Smooth muscle cell (in vitro differentiated cells): ENCODE data around the gene PNRC1. TPM values are rescaled to one million over a fixed set of nuclear protein-coding genes. Genes with fewer than 3 reads are reported as not detected.

Experiments
- DNase-seq: peaks from one replicate; lab custom pipeline; 2025; ENCODE audit not compliant: unreplicated experiment; lab: John Stamatoyannopoulos, UW
- H2AFZ ChIP-seq: fragments of 200-600 bp; sonication (generic); 2 replicates; pipeline ENCODE4 v1.6.0; 2016; ENCODE audit warnings: antibody characterized with exemption, low read depth, mild to moderate bottlenecking
- H3F3A ChIP-seq: fragments of 200-600 bp; sonication (generic); 2 replicates; pipeline ENCODE4 v1.6.0; 2017; ENCODE audit warnings: antibody characterized with exemption, low read depth
- H3K27ac ChIP-seq: fragments of 200-600 bp; sonication (generic); 2 replicates; pipeline ENCODE4 v1.5.1; 2016; ENCODE audit warnings: low read depth, mild to moderate bottlenecking
- H3K27me3 ChIP-seq: fragments of 200-600 bp; sonication (generic); 2 replicates; pipeline ENCODE4 v1.6.1; 2016; ENCODE audit warnings: low read depth, mild to moderate bottlenecking
- H3K36me3 ChIP-seq: fragments of 200-600 bp; sonication (generic); 2 replicates; pipeline ENCODE4 v1.5.1; 2016; ENCODE audit warnings: low read depth
- H3K4me1 ChIP-seq: fragments of 200-600 bp; sonication (generic); 2 replicates; pipeline ENCODE4 v1.5.1; 2016; ENCODE audit warnings: low read depth
- H3K4me2 ChIP-seq: fragments of 200-600 bp; sonication (generic); 2 replicates; pipeline ENCODE4 v1.6.0; 2016; ENCODE audit warnings: mild to moderate bottlenecking
- H3K4me3 ChIP-seq: fragments of 200-600 bp; sonication (generic); 2 replicates; pipeline ENCODE4 v1.5.1; 2016; ENCODE audit warnings: mild to moderate bottlenecking
- H3K79me2 ChIP-seq: fragments of 200-600 bp; sonication (generic); 2 replicates; pipeline ENCODE4 v1.6.0; 2016; ENCODE audit warnings: low read depth, mild to moderate bottlenecking
- H3K9ac ChIP-seq: fragments of 200-600 bp; sonication (generic); 2 replicates; pipeline ENCODE4 v1.6.0; 2016; ENCODE audit warnings: low read depth
- H3K9me3 ChIP-seq: fragments of 200-600 bp; sonication (generic); replicated peaks from 2 replicates; pipeline ENCODE4 v1.5.1; 2016; ENCODE audit warnings: low read depth
- H4K20me1 ChIP-seq: fragments of 200-600 bp; sonication (generic); 2 replicates; pipeline ENCODE4 v1.6.0; 2016; ENCODE audit warnings: low read depth
- CTCF ChIP-seq: fragments of 200-600 bp; sonication (generic); IDR thresholded peaks from 2 replicates; pipeline ENCODE4 v1.5.1; 2017; ENCODE audit warnings: borderline replicate concordance, mild to moderate bottlenecking, antibody characterized with exemption; ENCODE audit not compliant: insufficient read depth, poor library complexity, severe bottlenecking
- WGBS: methylation state at CpG from one replicate; pipeline ENCODE4 v1.1.7; 2016; ENCODE audit warnings: low lambda C conversion rate; 5-methylcytosine and 5-hydroxymethylcytosine counted together
- polyA plus RNA-seq: library from polyadenylated mRNA; unstranded; fragments of >200 nt; fragmentation: Nextera tagmentation; extraction: Ambion mirVana; gene quantifications from 2 replicates; pipeline ENCODE4 v1.2.1, GENCODE V29; 2016
- total RNA-seq: library from RNA; depleted of rRNA; stranded (reverse); fragments of >200 nt; gene quantifications from 2 replicates; pipeline ENCODE4 v1.2.3, GENCODE V29; 2014

PNRC1 gene
- total and polyA plus RNA-seq, 2 experiments from 2014 or later = 188 to 198 TPM

DNA sequence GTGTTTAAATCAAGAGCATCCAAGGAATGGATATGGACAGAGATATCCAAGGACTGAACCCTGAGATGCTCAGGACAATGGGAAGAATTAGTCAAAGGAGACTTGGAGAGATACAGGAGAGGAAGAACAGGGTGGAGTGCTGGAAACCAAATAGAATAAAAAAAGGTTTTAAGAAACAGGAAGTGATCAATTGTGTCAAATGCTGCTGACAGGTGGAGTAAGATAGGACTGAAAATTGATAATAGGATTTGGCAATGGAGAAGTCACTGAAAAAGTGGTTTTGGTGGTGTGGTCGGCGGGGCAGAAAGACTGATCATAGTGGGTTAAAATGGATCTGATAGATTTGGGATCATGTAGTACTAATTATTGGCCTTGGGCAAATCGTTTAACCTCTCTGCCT lies 37.9 kb upstream of the PNRC1 start:
- no peaks in the 10 kb centered on the region for H4K20me1 ChIP-seq
- 90% methylated on average over 3 of the region's 3 CpGs for WGBS
- no peaks in the 10 kb centered on the region for H3F3A ChIP-seq
- no peak for DNase-seq
- H3K36me3 ChIP-seq = no peaks in the 10 kb centered on the region
- no peak overlapping the region for H3K4me2 ChIP-seq
- H2AFZ ChIP-seq = no peak overlapping the region
- H3K79me2 ChIP-seq = no peaks in the 10 kb centered on the region
- H3K9me3 ChIP-seq = peaks cover 6% of the 10 kb centered on the region
- TF ChIP-seq CTCF = no peak
- H3K9ac ChIP-seq = no peak overlapping the region
- no peaks in the 10 kb centered on the region for H3K4me1 ChIP-seq
- no peaks in the 10 kb centered on the region for H3K27me3 ChIP-seq
- H3K4me3 ChIP-seq = no peak overlapping the region
- H3K27ac ChIP-seq = no peak overlapping the region

DNA sequence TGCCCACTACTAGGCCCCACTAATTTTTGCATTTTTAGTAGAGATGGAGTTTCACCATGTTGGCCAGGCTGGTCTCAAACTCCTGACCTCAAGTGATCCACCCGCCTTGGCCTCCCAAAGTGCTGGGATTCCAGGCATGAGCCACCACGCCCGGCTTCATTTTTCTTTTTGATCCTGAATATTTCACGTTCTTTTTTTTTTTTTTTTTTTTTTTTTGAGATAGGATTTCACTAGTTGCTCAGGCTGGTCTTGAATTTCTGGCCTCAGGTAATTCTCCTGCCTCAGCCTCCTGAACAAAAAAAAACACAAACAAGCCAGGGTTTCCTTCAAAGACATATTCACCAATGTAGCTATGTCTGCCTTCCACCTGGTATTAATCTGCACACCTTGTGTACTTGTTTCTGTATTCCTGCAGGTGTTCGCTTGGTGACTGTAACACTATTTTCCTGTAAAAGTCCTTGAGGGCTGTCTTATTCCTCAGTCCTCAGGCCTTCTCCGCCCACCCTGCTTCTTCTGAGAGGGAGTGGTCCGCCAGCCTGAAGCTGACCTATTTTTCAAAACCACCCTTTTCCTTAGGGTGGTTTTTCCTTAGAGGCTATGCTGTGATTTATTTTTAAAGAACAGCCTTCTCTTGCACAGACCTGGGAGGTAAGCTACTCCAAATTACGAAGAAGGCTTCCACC lies 36.1 kb upstream of the PNRC1 start:
- H3K36me3 ChIP-seq = no peaks in the 10 kb centered on the region
- WGBS = 88% methylated on average over 8 of the region's 8 CpGs
- DNase-seq = no peak
- no peaks in the 10 kb centered on the region for H3F3A ChIP-seq
- no peaks in the 10 kb centered on the region for H4K20me1 ChIP-seq
- no peak for TF ChIP-seq CTCF
- peak overlapping the region; percentile 35 for H2AFZ ChIP-seq
- H3K27ac ChIP-seq = peak overlapping the region; percentile 26
- H3K4me3 ChIP-seq = no peak overlapping the region
- no peaks in the 10 kb centered on the region for H3K9me3 ChIP-seq
- no peaks in the 10 kb centered on the region for H3K27me3 ChIP-seq
- H3K4me2 ChIP-seq = no peak overlapping the region
- H3K79me2 ChIP-seq = no peaks in the 10 kb centered on the region
- no peaks in the 10 kb centered on the region for H3K4me1 ChIP-seq
- H3K9ac ChIP-seq = no peak overlapping the region

DNA sequence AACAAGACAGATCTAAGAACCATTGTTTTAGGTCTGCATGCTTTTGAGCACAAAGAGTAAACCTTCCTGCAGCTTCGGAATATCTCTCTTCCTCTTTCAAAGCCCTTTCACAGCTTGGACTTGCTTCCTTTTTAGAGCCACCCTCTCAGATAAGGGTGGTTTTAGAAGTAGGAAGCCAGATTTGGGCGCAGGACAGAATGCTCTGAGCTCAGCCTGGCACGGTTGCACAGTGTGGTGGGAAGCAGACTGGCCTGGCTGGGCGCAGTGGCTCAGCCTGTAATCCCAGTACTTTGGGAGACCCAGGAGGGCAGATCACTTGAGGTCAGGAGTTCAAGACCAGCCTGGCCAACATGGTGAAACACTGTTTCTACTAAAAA lies 35.6 kb upstream of the PNRC1 start:
- no peak for TF ChIP-seq CTCF
- Histone ChIP-seq H4K20me1 (no peaks in the 10 kb centered on the region), H3F3A (no peaks in the 10 kb centered on the region), H3K9me3 (no peaks in the 10 kb centered on the region), H3K79me2 (no peaks in the 10 kb centered on the region), H3K36me3 (no peaks in the 10 kb centered on the region), H3K27me3 (no peaks in the 10 kb centered on the region), H3K4me3 (no peak overlapping the region), H3K4me2 (no peak overlapping the region), H3K4me1 (no peaks in the 10 kb centered on the region), H3K9ac (no peak overlapping the region), H3K27ac (peak overlapping the region; percentile 31), H2AFZ (peak overlapping the region; percentile 35)
- DNase-seq = no peak
- WGBS = 56% methylated on average over 4 of the region's 4 CpGs

DNA sequence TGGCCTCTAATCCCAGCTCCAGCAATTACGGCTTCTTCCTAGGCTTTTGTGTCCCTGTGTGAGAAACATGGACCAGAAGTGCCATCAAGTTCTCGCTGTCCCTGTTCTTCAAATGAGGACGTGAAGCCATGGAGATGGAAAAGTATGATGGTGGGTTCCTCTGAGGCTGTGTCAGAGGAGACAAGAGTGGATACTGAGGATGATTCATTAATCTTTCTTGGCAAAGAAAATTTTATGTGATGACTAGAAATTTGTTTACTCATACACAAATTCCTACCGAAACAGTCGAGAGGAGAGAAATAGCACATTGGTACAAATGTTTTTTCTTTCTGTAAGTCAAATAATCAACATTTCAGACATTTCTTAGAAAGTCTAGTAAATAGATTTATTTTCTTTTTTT lies 35.0 kb upstream of the PNRC1 start:
- no peaks in the 10 kb centered on the region for H3K36me3 ChIP-seq
- no peaks in the 10 kb centered on the region for H3K4me1 ChIP-seq
- H3K4me2 ChIP-seq = no peak overlapping the region
- no peaks in the 10 kb centered on the region for H4K20me1 ChIP-seq
- H3K27ac ChIP-seq = peak overlapping the region; percentile 34
- no peaks in the 10 kb centered on the region for H3K79me2 ChIP-seq
- no peak overlapping the region for H3K4me3 ChIP-seq
- 48% methylated on average over 5 of the region's 5 CpGs for WGBS
- no peak overlapping the region for H3K9ac ChIP-seq
- H2AFZ ChIP-seq = no peak overlapping the region
- no peaks in the 10 kb centered on the region for H3F3A ChIP-seq
- no peak for DNase-seq
- TF ChIP-seq CTCF = no peak
- no peaks in the 10 kb centered on the region for H3K9me3 ChIP-seq
- H3K27me3 ChIP-seq = no peaks in the 10 kb centered on the region
